D341Med (cell line): ENCODE measurements around the gene PAX5.

Source experiments
- DNase-seq: peaks from one replicate; pipeline ENCODE4 v3.0.0; 2012; ENCODE audit warnings: low spot score

Gene PAX5

DNA sequence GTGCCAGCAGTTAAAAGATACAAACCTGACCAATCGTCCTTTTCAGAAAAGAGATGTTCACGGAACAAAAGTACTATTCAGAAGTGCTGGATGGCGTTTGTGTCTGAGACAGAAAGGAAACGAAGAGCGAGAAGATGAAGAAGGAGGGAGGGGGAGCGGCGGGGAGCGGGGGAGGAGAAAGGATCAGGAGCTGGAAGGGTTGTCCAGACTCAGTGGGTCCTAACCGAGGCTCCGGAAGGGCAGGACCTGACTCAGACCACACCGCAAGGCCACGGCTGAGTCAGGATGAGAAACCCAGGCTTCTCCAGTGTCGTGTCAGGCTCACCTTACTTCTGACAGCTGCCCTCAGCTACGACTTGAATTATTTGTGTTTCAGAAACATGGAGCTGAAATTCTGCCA is 46.2 kb downstream of the PAX5 start:
- DNase-seq = no peak

DNA sequence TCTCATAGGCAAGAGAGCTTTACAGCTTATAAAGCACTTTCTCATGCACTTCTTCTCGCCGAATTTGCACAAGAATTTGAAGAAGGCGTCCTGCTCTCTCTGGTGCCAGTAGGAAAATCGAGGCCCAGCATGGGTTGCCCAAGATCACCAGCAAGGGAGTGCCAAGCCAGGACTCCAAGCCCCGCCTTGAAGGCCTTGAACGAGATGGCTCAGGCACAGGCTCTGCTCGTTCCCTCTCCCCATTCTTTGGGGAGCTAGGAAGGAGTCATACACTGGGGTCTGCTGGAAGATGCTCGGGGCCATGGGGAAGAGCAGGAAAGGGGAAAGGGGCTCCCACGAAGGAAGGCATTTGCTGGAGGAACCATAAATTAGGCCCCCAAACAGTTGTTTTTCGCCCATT is 46.7 kb downstream of the PAX5 start:
- DNase-seq = no peak

DNA sequence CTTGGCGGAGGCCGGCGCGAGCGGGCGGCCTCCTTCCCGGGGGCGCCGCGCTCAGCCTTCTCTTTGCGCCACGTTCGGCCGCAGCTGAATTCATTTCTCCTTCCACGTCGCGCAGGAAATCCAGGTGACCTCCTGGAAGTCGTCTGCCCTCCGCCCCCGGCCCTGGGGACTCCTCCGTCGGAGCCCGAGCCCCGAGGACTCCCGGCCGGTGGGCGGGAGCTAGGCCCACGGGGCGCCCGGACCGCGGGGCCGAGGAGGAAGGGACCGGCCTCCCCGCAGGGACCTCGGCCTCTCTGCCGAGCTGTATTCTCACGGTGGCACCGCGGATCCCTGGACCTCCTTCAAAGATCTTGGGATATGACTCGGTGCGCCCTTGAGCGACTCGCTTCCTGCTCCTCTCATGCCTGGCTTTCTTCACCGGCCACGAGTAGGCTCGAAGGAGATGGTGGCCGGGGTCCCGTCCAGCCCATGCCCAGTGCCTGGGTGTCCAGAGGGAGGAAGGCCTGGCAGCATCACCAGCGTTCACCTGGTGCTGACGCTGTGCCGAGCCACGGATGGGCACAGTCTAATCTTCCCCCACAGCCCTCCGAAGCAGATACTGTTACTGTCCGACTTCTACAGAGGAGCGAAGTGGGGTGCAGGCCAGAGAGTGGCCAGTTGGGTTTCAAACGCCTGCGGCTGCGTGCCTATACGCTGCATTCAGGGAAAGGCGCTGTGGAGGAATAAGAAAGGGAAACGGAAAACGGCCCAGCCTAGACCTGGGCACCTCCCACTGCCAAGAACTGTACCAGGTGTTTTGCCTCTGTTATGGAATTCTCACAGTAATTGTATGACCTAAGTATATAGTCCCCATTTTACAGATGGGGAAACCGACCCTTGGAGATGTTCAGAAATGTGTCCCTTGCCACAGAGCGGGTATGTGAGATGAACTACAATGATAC is 47.3 kb downstream of the PAX5 start:
- DNase-seq = no peak

DNA sequence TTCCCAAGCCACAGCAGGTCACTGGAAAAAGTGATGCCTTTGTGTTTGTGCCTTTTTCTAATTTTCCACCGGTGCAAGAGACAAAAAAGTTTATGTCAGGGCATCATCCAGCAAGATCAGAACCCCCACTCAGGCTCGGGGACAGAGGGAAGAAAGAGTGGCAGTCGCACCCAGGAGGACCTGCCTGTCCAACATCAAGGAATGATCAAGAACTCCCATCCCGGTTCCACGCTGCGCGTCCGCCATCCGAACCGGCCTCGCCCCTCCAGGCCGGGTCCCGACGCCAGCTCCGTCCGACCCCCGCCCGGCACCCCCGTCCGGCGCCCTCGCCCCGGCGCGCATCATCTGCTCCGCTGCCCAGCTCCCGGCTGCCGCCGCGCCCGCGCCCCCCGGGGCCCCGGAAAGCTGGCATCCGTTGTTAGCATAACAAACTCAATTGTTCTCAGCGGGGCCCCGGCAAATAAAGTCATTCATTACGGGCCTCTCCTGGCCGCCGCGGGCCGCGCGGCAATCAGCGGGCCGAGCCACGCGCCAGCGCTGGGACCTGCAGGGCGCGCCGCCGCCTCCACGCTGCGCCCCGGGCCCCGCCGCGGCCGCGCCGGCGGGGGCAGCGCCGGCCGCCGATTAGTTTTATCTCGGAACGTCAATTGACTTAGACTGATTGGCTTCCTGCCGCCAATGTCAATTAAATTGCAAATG is 48.1 kb downstream of the PAX5 start:
- DNase-seq = no peak

DNA sequence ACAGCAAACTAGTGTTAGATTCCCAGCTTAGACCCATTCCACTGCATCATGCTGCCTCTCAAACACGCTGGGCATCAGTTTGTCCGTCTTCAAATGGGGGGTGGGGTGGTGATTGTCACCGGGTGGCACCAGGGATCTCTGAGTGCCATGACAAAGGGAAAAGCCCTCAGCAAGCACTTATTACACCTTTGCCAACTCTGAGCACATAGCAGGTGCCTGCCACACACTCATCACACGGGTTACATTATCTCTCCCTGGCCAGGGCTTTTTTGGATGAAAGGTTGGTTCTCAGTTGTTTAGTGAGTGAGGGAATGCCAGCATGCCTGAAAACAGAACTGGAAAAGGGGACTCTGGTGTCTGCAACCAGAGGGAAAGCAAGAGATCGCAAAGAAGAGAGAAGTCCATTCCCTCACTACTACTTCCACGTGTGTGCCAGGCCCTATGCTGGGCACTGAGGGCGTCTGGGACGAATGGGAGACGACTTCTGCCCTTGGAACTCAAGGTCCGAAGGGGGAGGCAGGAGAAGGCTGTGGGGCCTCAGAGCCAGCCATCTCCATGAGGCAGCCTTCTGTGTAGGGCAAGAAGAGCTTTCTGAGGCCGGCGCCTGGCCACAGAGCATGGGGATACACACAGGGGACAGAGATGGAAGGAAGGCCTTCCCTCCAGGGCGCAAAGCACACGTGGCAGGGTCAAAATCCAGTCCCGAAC is 48.9 kb downstream of the PAX5 start:
- DNase-seq = no peak

DNA sequence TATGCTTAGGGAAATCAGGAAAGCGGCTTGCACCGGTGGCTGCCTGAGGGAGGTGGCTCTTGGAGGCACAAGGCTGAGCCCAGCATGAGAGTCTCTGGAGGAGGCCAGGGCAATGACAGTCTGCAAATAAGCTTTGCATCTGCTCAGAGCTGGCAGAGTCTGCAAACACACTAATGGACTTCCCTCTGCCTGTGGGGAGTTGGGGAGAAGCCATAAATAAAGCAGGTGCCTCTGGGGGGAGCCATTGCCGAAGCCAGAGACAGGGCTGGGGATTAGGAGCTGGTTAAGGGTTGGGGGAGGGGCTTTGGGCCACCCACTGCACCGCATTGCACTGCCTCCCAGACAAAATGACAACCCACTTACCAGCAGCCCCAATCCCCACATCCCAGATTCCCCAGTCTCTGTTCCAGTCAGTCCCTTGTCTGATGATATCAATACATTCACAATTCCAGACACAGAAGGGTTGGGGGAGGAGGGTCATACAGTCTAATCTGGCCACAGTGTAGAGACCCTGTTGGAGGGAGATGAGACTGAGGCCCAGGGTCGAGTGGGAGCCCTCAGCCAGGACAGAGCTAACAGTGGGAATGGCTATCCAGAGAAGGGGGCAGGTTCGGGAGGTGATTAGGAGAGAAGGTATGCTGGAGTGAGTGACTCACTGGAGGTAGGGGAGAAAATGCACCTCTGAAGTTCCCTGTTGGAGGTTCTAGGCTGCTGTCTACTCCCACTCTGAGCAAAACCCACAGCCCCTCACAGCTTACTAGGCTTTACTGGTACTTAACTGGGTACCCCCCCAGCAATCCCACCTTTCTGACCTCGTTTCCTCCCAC is 53.7 kb downstream of the PAX5 start:
- peak; percentile 67 for DNase-seq

DNA sequence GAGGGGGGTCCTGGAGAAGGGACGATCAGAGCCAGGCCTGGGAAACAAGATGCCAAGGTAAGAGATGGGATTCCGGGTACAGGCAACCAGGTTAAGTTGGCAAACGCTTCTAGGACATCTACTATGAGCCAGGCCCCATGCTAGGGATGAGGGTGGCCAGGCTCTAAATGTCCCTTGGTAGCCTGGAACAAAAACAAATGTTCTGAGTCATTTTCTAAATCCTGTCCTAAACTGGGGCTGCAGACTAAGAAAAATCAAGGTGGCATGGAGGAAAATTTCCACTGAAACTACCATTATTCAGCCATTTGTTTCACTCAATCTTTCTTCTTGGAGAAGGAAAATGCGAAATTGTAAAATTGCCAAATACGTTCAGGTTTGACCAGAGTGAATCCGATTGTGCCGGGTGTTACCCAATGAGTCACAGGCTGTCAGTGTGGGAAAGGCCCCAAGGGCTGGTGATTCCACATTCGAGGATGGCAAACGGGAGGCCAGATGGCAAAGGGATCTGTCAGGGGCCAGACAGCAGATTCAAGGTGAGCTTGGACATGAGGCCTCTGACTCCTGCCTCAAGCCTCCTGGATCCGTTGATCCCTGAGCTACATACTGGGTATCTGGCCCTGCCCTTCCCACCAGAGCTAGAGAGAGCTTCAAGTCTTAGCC is 57.6 kb downstream of the PAX5 start:
- no peak for DNase-seq

DNA sequence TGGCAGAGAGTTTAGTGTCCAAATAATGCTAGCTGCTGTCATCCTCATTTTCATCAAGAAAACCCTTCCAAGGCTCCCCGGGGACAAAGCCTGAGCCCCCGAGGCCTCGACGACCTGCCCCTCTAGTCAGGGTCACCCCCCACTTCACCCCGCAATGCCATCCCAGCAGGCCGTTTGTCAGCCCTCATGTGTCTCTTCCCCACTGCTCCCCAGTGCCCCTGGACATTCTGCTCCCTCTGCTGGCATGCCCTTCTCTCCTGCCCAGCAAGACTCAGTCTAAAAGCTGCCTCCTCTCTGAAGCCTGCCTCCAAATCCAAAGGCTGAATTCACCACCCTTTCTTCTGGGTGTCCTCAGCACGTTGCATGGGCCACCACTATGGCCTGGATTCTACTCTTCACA is 59.3 kb downstream of the PAX5 start:
- no peak for DNase-seq

DNA sequence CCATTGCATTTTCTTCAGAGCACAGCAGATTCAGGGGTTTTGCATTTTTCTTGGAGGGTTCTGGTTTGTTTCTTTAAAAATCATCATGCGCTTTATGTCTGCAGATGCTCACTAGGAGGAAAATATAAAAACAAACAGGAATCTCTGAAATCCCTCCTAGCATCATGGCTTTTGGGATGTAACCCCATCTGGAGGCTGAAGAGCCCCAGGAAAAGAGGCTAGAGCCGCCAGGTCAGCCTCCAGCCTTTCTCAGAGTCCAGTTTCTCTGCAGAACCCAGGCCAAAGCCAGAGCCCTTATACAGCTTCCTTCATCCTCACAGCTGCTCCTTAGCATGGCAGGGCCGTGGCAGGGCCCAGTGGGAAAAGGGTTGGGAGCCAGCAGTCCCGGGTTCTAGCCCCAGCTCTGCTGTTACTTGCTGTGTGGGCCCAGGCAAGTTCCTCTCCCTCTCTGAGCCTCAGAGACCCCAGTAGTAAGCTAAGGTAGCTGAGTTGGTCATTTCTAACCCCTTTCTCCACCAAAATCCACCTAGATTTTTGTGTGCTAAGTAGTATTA is 62.1 kb downstream of the PAX5 start:
- no peak for DNase-seq

DNA sequence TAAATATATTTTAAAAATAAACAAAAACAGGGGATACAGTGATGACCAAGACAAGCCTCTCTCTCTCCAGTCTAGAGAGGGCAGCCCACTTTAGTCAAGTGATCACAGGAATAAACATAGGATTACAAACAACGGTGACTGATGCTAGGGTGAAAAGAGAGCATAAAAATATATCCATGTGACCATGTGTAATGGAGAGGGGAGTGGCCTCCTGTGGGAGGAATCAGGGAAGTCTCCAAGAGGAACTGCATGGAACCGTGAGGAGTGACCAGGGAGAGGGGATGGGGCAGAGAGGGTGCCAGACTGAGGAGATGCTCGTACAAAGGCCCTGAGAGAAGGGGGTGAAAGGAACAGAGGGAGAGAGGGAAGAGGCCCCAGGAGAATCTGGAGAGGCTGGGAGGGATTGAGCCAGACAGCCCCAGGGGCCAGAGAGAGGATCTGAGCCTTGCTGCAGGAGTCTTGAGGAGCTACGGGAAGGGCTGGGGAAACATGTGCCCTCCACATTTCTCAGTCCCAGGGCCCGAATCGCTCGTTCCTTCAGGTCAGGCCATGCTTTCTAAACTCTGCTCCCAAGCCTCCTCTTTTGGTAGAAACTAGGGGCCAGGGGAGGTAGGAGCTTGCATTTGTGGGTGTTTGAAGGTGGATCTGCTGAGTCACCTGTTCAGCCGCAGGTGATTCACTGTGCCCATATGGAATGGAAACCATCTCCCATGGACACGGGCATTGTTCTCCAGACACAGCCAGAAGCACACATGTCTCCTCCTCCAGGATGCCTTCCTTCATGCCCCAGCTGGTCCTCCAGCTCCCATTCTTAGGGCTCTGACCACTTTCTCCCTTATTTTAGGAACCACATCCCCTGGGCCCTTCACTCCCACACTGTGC is 63.8 kb downstream of the PAX5 start:
- DNase-seq = no peak

DNA sequence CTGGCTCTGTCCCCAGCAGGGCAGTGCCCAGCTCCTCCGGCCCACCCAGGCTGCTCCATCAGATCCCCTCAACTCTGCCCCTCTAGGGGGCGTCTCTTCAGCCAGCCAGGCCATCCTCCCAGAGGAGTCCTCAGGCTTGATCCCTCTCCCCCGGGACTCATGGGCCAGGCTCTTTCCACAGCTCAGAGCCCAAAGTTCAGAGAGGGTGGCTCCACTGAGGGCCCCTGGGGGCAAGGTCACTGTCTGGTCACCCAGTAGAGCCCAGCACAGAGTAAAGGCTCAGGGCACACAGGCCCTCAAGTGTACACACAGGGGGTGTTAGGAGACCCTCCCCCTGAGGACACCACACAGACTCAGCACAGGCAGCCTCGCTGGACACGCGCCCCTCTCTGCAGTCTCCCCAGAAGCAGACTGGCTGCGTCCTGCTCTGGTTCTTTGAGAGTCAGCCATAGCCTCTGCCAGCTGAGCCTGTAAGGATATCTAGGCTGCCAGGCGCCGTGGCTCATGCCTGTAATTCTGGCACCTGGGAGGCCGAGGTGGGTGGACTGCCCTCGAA is 64.8 kb downstream of the PAX5 start:
- DNase-seq = no peak

DNA sequence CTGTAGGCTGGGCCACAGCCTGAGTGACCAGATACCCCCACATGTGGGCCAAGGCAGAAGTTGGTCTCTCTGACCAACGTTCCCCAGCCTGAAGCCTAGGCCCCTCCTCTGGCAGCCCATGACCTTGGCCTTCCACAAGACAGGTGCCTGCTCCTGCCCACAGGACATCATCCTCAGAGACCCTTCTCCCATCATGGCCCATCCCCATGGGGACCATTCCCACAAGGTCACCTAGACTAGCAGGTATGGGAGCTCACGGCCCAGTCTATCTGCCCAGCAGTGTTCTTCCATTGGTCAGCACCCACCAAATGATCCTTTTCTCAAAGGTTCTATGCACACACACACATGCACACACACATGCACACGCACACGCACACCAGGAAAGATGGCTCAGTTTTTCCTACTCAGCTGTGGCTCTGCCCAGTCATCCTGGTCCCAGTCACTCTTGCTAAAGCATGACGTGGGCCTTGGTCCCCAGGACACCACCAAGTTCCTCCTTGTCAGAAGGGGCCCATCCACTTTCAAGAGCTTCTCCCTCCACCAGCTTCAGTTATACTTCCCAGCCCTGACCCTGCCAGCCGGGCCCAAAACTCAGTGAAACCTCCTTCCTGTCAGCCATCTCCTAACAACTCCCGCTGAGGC is 65.4 kb downstream of the PAX5 start:
- no peak for DNase-seq

DNA sequence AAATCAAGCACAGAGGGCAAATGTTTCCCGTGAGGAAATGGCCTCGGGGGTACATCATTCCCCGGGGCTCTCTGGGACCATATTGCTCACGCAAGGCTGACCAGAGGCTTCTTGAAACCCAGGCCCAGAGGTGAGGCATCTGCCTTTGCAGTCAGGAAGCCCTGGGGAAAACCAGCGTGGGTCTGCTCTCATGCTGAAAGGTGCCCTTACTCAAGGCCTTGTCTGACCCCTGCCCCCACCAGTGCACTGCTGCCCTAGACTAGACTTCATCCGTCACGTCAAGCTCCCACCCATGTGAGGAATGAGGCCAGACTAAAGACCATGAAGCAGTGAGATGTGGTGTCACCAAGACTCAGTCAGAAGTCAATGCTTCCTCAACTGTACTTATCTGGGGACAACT is 66.1 kb downstream of the PAX5 start:
- DNase-seq = no peak

DNA sequence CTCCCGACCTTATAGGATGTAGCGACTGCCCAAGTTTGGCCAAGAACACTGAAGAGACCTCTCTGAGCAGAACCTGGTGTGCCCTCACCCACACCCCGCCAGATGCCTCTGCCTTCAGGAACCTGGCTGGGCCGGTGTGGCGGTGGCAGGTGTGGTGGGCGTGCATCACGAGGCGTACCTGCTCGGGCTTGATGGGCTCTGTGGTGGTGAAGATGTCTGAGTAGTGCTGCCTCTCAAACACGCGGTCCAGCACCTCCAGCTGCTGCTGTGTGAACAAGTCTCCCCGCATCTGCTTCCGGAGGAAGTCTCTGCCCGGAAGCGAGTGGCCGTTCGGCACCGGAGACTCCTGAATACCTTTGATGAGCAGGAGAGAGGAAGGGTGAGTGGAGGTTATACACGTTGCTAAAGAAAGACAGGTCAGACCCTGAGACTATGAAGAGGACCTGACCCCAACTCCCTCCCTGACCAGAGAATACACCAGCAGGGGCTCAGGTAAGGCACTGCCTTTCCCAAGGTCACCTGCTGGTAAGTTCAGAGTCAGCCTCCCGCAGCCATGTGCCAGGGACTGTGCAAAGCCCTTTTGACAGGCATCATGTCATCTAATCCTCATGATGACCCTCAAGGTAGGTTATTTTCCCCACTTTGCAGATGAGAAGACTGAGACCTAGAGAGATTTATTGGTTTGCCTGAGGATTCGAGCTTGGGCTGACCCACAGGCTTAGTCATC is 67.5 kb downstream of the PAX5 start:
- no peak for DNase-seq

DNA sequence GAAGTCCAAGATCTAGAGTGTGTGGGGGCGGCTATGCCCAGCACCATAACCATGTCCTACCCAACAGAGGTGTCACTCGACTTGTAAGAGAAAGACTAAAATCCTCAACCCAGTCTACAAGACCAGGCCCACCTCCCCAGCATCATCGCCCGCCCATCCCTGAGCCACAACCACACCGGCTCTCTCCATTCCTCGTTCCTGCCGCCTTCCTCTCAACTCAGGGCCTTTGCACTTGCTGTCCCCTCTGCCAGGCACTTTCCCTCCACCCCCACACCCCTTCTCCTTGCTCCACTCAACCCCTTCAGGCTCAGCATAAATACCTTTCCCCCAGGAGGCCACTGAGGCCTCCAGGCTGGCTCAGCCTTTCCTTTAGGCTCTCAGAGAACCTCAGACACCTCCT is 69.3 kb downstream of the PAX5 start:
- no peak for DNase-seq

DNA sequence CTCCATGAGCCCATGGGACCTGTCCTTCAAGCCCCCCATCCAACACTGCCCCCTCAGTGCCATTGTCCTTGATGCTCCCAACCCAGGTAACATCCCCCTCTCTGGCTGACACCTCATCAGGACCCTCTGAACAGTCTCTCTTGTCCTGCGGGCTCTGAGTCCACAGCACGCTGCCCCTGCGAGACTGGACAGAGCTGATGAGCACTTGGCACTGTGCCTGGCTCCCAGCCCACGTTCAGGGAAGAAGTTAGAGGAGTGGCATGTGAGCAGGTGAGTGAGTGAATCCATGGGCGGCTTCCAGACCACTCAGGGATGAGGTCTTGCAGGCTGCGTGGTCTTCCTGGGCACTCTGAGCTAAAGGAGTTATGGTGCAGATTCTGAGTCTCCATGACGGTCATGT is 70.7 kb downstream of the PAX5 start:
- no peak for DNase-seq

DNA sequence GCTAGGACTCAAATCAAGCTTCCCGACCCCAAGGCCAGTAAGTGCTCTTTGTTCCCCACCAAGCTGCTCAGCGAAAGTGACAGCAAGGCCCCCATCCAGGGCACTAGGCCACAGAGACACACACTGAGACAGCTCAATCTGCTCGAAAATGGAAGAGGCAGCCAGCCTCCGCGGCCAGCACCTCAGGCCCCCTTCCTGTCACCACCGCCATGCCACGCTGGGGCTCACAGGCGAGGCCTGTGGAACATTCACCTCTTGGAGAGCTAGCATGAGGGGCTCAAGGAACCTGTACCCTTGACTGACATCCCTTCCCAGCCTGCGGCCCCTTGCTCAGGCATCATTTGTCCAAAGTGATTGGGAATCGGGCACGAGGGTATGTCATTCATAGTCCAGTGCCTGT is 71.4 kb downstream of the PAX5 start:
- no peak for DNase-seq

DNA sequence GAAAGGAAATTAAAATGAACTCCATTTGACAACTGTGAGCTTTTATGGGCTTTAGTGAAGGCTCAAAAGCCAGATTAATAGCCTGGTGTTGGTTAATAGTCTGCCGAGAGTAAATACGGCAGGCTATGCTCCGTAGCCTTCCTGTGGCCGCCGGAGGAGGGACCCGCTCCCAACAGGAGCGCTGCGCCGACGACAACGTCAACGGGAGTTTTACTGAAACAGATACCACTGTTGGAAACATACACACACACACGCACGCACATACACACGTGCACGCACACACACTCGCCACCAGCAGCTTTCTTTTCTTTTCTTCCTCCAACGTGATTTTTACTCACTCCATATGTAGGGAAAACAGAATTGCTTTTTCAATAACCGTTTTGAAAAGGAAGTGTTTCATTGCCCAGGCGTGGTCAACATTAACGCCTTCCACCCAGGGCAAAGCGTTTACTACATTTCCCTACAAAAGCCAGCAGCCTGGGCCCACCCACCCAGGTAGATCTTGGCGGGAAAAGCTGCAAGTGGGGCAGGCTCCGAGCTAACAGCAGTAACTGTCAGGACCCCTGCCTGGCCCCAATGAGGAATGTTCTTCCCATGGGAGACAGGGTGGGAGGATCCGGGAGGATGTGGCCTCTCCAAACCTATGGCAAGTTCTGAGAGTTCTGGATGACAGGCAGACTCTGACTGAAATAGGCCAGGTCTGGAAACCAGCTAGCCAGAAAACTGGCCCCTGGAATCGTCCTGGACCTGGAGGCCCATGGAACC is 72.3 kb downstream of the PAX5 start:
- no peak for DNase-seq
